Liver (tissue), 9 donors: ENCODE measurements around the gene ZNF579. TPM values are rescaled to one million over a fixed set of nuclear protein-coding genes. Genes with fewer than 3 reads are reported as not detected.

Source experiments
- DNase-seq: peaks from one replicate; pipeline ENCODE4 v3.0.0-alpha.2; 2017; ENCODE audit warnings: low spot score
- H3K27ac ChIP-seq, 2 donors: one replicate each; pipeline ENCODE4 v1.7.0; 2013; ENCODE audit warnings: inconsistent platforms in 2 of 2, low read length in 2 of 2, control low read depth in 1 of 2, low read depth in 1 of 2, mild to moderate bottlenecking in 1 of 2
- H3K27me3 ChIP-seq, 4 donors: one replicate each; pipeline versions ENCODE4 v1.6.1 to v1.7.0; 2013; ENCODE audit warnings: low read length in 3 of 4, inconsistent platforms in 1 of 4, mild to moderate bottlenecking in 1 of 4, moderate library complexity in 1 of 4; ENCODE audit not compliant: control insufficient read depth in 4 of 4, insufficient read depth in 4 of 4
- H3K36me3 ChIP-seq, 4 donors: one replicate each; pipeline versions ENCODE4 v1.6.1 to v1.7.0; 2013; ENCODE audit warnings: low read length in 3 of 4, mild to moderate bottlenecking in 3 of 4, low read depth in 1 of 4, moderate library complexity in 1 of 4; ENCODE audit not compliant: control insufficient read depth in 4 of 4, insufficient read depth in 3 of 4
- H3K4me1 ChIP-seq, 4 donors: one replicate each; pipeline versions ENCODE4 v1.6.1 to v1.7.0; 2013; ENCODE audit warnings: low read length in 3 of 4, mild to moderate bottlenecking in 3 of 4, moderate library complexity in 1 of 4; ENCODE audit not compliant: control insufficient read depth in 4 of 4, insufficient read depth in 4 of 4
- H3K4me3 ChIP-seq, 3 donors: one replicate each; pipeline versions ENCODE4 v1.6.1 to v1.7.0; 2013; ENCODE audit warnings: low read length in 3 of 3, control low read depth in 1 of 3, low read depth in 1 of 3, mild to moderate bottlenecking in 1 of 3
- H3K9ac ChIP-seq, 2 donors: one replicate each; pipeline ENCODE4 v1.7.0; 2013; ENCODE audit warnings: low read length in 2 of 2, mild to moderate bottlenecking in 2 of 2, moderate library complexity in 2 of 2, control low read depth in 1 of 2, low read depth in 1 of 2
- H3K9me3 ChIP-seq, 4 donors: one replicate each; pipeline versions ENCODE4 v1.6.1 to v1.7.0; 2013; ENCODE audit warnings: low read length in 3 of 4; ENCODE audit not compliant: control insufficient read depth in 4 of 4
- EGR1 ChIP-seq, 2 donors: IDR thresholded peaks; 2 replicates each; pipeline ENCODE4 v1.6.1; 2016 to 2018; ENCODE audit warnings: antibody characterized with exemption in 2 of 2, low read depth in 2 of 2
- FOXA1 ChIP-seq: IDR thresholded peaks from 2 replicates; pipeline ENCODE4 v1.6.1; 2016; ENCODE audit warnings: antibody characterized with exemption
- FOXA2 ChIP-seq: IDR thresholded peaks from 2 replicates; pipeline ENCODE4 v1.6.1; 2016; ENCODE audit warnings: antibody characterized with exemption
- GABPA ChIP-seq, 2 donors: IDR thresholded peaks in 1 of 2; conservative IDR thresholded peaks in 1 of 2; 2 replicates each; pipeline ENCODE4 v1.6.1; 2016; ENCODE audit warnings: antibody characterized with exemption in 2 of 2, mild to moderate bottlenecking in 1 of 2, moderate library complexity in 1 of 2
- HNF4A ChIP-seq, 2 donors: conservative IDR thresholded peaks; 2 replicates each; pipeline ENCODE4 v1.6.1; 2016; ENCODE audit warnings: antibody characterized with exemption in 2 of 2, mild to moderate bottlenecking in 2 of 2
- HNF4G ChIP-seq: IDR thresholded peaks from 2 replicates; pipeline ENCODE4 v1.6.1; 2016; ENCODE audit warnings: antibody characterized with exemption
- JUND ChIP-seq, 2 donors: IDR thresholded peaks; 2 replicates each; pipeline ENCODE4 v1.6.1; 2016; ENCODE audit warnings: antibody characterized with exemption in 2 of 2
- NR2F2 ChIP-seq: IDR thresholded peaks from 2 replicates; pipeline ENCODE4 v1.6.1; 2016; ENCODE audit warnings: antibody characterized with exemption
- RAD21 ChIP-seq, 2 donors: IDR thresholded peaks; 2 replicates each; pipeline ENCODE4 v1.6.1; 2016; ENCODE audit warnings: antibody characterized with exemption in 2 of 2, mild to moderate bottlenecking in 2 of 2
- RXRA ChIP-seq, 2 donors: IDR thresholded peaks; 2 replicates each; pipeline ENCODE4 v1.6.1; 2017 to 2018; ENCODE audit warnings: antibody characterized with exemption in 2 of 2, mild to moderate bottlenecking in 1 of 2
- SP1 ChIP-seq: IDR thresholded peaks from 2 replicates; pipeline ENCODE4 v1.6.1; 2018; ENCODE audit warnings: antibody characterized with exemption, mild to moderate bottlenecking
- TAF1 ChIP-seq: conservative IDR thresholded peaks from 2 replicates; pipeline ENCODE4 v1.6.1; 2016; ENCODE audit warnings: antibody characterized with exemption, mild to moderate bottlenecking
- YY1 ChIP-seq: IDR thresholded peaks from 2 replicates; pipeline ENCODE4 v1.6.1; 2016; ENCODE audit warnings: antibody characterized with exemption, mild to moderate bottlenecking
- WGBS: extraction: QIAGEN DNeasy Blood & Tissue Kit; methylation state at CpG from one replicate; pipeline ENCODE4 v1.1.7; 2013; 5-methylcytosine and 5-hydroxymethylcytosine counted together
- polyA plus RNA-seq, 2 donors: library from polyadenylated mRNA; stranded (reverse) in 1 of 2; unstranded in 1 of 2; fragments of 200-250 nt in 1 of 2; fragments of >200 nt in 1 of 2; fragmentation: Nextera tagmentation in 1 of 2; extraction: Ambion mirVana in 1 of 2; gene quantifications; one replicate each; pipeline versions ENCODE4 v1.2.1 to v1.2.3, GENCODE V29; 2013 to 2015
- total RNA-seq, 2 donors: library from RNA; depleted of rRNA; stranded (reverse); fragments of >200 nt; gene quantifications; one replicate each; pipeline ENCODE4 v1.2.3, GENCODE V29; 2014
- TF ChIP-seq, protein P1 (sequence below): IDR thresholded peaks from 2 replicates; pipeline ENCODE4 v1.6.1; 2016; ENCODE audit warnings: antibody characterized with exemption
- TF ChIP-seq, protein P2 (sequence below): IDR thresholded peaks from 2 replicates; pipeline ENCODE4 v1.6.1; 2016; ENCODE audit warnings: antibody characterized with exemption
- TF ChIP-seq, protein P3 (sequence below): fragments of 150-350 bp; IDR thresholded peaks from 2 replicates; pipeline ENCODE4 v1.5.1; 2017; ENCODE audit warnings: improper control_type of control experiment, low read depth, low read length; ENCODE audit not compliant: missing input control
- TF ChIP-seq, protein P4 (sequence below): IDR thresholded peaks from 2 replicates; pipeline ENCODE4 v1.6.1; 2016; ENCODE audit warnings: antibody characterized with exemption, mild to moderate bottlenecking
- TF ChIP-seq, protein P5 (sequence below): IDR thresholded peaks from 2 replicates; pipeline ENCODE4 v1.6.1; 2016; ENCODE audit warnings: antibody characterized with exemption
- donor health status: healthy.
- donor health status: healthy.
- donor health status: healthy.
- donor health status: healthy.
- donor health status: healthy.

Gene ZNF579
- total and polyA plus RNA-seq, 4 donors = 0.92 to 3.3 (median 1.2) TPM

DNA sequence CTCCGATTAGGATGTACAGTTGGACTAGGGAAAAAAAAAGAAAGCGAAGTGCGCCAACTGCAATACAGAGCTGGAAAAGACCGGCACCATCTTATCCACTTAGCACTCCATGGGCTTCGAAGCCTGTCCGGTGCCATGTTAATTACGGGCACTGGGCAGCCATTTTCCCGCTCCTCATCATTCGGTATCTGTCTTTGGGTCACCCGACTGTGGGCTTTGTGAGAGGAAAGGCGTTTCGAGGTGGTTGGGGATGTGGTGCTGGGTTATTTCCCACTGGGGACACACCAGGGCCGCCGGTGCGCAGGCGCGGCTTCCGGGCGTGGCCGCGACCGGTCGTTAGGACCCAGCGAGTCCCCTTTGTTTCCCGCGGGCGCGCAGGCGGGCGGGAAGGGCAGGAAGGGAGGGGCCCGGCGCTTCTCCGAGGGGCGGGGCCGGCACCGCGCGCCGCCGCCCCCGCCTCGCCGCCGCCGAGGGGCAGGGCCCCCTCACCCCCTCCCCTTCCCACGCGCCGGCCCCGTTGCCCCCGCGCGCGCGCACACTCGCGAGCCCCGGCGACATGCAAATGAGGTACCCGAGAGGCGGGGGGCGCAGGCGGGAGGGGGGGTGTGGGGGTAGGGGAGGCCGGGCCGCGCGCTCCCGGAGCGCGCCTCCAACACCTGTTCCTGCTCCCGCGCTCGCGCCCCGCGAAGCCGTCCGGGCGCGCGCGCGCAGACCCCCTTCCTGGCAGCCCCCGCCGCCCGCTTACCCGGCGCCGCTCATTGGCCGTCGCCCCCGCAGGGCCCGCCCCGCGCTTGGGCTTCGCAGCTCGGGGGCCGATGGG, 19.4 kb upstream of the ZNF579 start, which contains the start of gene ZNF524:
Gene ZNF524, plus strand, starts transcription at position 447 of the 820 bp plus-strand sequence. CDS start 1,825 bp downstream, outside the sequence.
- DNase-seq = peak; percentile 86
- TF ChIP-seq, protein P1, sequence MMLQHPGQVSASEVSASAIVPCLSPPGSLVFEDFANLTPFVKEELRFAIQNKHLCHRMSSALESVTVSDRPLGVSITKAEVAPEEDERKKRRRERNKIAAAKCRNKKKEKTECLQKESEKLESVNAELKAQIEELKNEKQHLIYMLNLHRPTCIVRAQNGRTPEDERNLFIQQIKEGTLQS = no peak
- peak; percentile 99 for TF ChIP-seq YY1
- TF ChIP-seq SP1 = peak; percentile 4
- TF ChIP-seq GABPA (IDR thresholded peaks at IDR 0.05 in 1 of 2, conservative IDR thresholded peaks at IDR 0.05 in 1 of 2) = no peak
- TF ChIP-seq, protein P2, sequence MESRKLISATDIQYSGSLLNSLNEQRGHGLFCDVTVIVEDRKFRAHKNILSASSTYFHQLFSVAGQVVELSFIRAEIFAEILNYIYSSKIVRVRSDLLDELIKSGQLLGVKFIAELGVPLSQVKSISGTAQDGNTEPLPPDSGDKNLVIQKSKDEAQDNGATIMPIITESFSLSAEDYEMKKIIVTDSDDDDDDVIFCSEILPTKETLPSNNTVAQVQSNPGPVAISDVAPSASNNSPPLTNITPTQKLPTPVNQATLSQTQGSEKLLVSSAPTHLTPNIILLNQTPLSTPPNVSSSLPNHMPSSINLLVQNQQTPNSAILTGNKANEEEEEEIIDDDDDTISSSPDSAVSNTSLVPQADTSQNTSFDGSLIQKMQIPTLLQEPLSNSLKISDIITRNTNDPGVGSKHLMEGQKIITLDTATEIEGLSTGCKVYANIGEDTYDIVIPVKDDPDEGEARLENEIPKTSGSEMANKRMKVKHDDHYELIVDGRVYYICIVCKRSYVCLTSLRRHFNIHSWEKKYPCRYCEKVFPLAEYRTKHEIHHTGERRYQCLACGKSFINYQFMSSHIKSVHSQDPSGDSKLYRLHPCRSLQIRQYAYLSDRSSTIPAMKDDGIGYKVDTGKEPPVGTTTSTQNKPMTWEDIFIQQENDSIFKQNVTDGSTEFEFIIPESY = peak; percentile 6
- under 1% methylated on average over 97 of the region's 97 CpGs for WGBS
- Histone ChIP-seq H3K9ac (peak within 1 kb of the TSS; percentile 87 to 89), H3K27me3 (no peaks in the 10 kb centered on the region), H3K27ac (peak within 1 kb of the TSS; percentile 92 to 96), H3K36me3 (peaks cover 0 to 14% (median 6%) of the 10 kb centered on the region in 4 donors), H3K9me3 (no peaks in the 10 kb centered on the region), H3K4me3 (peak within 1 kb of the TSS; percentile 78 to 91 (median 85)), H3K4me1 (peaks cover 1 to 17% (median 16%) of the 10 kb centered on the region in 4 donors)

DNA sequence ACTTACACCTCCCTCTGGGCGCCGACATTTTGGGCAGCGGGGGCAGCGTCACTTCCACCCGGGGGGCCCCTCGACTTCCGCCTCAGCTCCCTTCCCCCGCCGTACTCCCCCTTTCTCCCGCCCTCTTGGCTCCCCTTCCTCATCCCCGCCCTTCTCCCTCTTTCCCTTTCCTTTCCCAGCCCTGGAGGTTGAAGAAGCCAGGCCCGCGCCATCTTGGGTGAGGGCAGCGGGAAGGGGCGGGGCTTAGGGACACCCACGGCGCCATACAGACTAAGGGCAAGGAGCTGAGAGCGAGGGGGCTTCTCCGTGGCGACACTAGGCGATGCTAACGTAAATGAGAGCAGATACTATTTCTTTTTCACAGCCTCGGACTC, 18.8 kb upstream of the ZNF579 start, which contains the start of gene FIZ1:
Gene FIZ1, minus strand, starts transcription at position 50 of the 374 bp plus-strand sequence. CDS start 1,652 bp downstream, outside the sequence.
- H3K9me3 ChIP-seq = no peaks in the 10 kb centered on the region
- peak within 1 kb of the TSS; percentile 92 to 96 for H3K27ac ChIP-seq
- peak in 1 of 2 donors; percentile 16 for TF ChIP-seq RAD21 (IDR thresholded peaks at IDR 0.05)
- TF ChIP-seq YY1 = peak; percentile 100
- TF ChIP-seq, protein P2 = peak; percentile 72
- TF ChIP-seq EGR1 (IDR thresholded peaks at IDR 0.05; ENCODE audit: low read depth in 2 of 2) = peak; percentile 60 to 84
- TF ChIP-seq FOXA1 = peak; percentile 3
- peak; percentile 84 to 93 for TF ChIP-seq GABPA (IDR thresholded peaks at IDR 0.05 in 1 of 2, conservative IDR thresholded peaks at IDR 0.05 in 1 of 2)
- TF ChIP-seq HNF4G = no peak
- peak in 1 of 2 donors; percentile 14 for TF ChIP-seq HNF4A (conservative IDR thresholded peaks at IDR 0.05)
- TF ChIP-seq TAF1 = no peak
- TF ChIP-seq, protein P3, sequence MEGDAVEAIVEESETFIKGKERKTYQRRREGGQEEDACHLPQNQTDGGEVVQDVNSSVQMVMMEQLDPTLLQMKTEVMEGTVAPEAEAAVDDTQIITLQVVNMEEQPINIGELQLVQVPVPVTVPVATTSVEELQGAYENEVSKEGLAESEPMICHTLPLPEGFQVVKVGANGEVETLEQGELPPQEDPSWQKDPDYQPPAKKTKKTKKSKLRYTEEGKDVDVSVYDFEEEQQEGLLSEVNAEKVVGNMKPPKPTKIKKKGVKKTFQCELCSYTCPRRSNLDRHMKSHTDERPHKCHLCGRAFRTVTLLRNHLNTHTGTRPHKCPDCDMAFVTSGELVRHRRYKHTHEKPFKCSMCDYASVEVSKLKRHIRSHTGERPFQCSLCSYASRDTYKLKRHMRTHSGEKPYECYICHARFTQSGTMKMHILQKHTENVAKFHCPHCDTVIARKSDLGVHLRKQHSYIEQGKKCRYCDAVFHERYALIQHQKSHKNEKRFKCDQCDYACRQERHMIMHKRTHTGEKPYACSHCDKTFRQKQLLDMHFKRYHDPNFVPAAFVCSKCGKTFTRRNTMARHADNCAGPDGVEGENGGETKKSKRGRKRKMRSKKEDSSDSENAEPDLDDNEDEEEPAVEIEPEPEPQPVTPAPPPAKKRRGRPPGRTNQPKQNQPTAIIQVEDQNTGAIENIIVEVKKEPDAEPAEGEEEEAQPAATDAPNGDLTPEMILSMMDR = no peak
- TF ChIP-seq RXRA (IDR thresholded peaks at IDR 0.05) = peak; percentile 38 to 51
- peak; percentile 55 for TF ChIP-seq NR2F2
- peak in 1 of 2 donors; percentile 7 for TF ChIP-seq JUND (IDR thresholded peaks at IDR 0.05)
- TF ChIP-seq, protein P4, sequence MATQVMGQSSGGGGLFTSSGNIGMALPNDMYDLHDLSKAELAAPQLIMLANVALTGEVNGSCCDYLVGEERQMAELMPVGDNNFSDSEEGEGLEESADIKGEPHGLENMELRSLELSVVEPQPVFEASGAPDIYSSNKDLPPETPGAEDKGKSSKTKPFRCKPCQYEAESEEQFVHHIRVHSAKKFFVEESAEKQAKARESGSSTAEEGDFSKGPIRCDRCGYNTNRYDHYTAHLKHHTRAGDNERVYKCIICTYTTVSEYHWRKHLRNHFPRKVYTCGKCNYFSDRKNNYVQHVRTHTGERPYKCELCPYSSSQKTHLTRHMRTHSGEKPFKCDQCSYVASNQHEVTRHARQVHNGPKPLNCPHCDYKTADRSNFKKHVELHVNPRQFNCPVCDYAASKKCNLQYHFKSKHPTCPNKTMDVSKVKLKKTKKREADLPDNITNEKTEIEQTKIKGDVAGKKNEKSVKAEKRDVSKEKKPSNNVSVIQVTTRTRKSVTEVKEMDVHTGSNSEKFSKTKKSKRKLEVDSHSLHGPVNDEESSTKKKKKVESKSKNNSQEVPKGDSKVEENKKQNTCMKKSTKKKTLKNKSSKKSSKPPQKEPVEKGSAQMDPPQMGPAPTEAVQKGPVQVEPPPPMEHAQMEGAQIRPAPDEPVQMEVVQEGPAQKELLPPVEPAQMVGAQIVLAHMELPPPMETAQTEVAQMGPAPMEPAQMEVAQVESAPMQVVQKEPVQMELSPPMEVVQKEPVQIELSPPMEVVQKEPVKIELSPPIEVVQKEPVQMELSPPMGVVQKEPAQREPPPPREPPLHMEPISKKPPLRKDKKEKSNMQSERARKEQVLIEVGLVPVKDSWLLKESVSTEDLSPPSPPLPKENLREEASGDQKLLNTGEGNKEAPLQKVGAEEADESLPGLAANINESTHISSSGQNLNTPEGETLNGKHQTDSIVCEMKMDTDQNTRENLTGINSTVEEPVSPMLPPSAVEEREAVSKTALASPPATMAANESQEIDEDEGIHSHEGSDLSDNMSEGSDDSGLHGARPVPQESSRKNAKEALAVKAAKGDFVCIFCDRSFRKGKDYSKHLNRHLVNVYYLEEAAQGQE = no peak
- TF ChIP-seq, protein P1 = no peak
- no peak for TF ChIP-seq FOXA2
- TF ChIP-seq SP1 = peak; percentile 58
- TF ChIP-seq, protein P5, sequence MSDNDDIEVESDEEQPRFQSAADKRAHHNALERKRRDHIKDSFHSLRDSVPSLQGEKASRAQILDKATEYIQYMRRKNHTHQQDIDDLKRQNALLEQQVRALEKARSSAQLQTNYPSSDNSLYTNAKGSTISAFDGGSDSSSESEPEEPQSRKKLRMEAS = peak; percentile 77
- peaks cover 1 to 12% (median 12%) of the 10 kb centered on the region in 4 donors for H3K4me1 ChIP-seq
- WGBS = under 1% methylated on average over 23 of the region's 23 CpGs
- DNase-seq = peak; percentile 97
- H3K4me3 ChIP-seq = peak within 1 kb of the TSS; percentile 78 to 91 (median 85)
- no peaks in the 10 kb centered on the region for H3K27me3 ChIP-seq
- H3K36me3 ChIP-seq = peaks cover 0 to 18% (median 8%) of the 10 kb centered on the region in 4 donors
- H3K9ac ChIP-seq = peak within 1 kb of the TSS; percentile 87 to 89
